HCT116 (cell line): ENCODE data around the gene ITIH5. TPM values are rescaled to one million over a fixed set of nuclear protein-coding genes. Genes with fewer than 3 reads are reported as not detected.

Experiments used
- ATAC-seq: fragments of 200-7000 bp; cut with Tn5 transposase; 2 replicates; pipeline ENCODE4 v1.9.1; 2020; ENCODE audit warnings: mild to moderate bottlenecking, moderate library complexity
- BruUV-seq: library from RNA; stranded (reverse); fragments of 400-500 nt; replicated peaks from 2 replicates; lab custom pipeline; 2021; lab: Mats Ljungman, UMichigan
- CTCF ChIA-PET: fragments of 300-600 bp; sonication (Branson Sonifier 250); formaldehyde crosslinking; loops from one replicate; lab custom pipeline; 2021; ENCODE audit warnings: antibody characterized with exemption; lab: Charles Lee
- POLR2A ChIA-PET: fragments of 300-600, 350-600 bp; sonication (Branson Sonifier 250); formaldehyde crosslinking; loops from one replicate; lab custom pipeline; 2021; ENCODE audit warnings: antibody characterized with exemption; lab: Charles Lee
- RAD21 ChIA-PET, 2 experiments: fragments of 300-600 bp; sonication (Branson Sonifier 250); formaldehyde crosslinking; loops; one replicate each; lab custom pipeline; 2023; ENCODE audit warnings: low total read pairs in 2 of 2; ENCODE audit not compliant: uncharacterized antibody in 2 of 2, unreplicated experiment in 2 of 2, low non-redundant PET in 1 of 2; lab: Charles Lee
- DNase-seq: peaks from one replicate; pipeline ENCODE4 v3.0.0-alpha.2; 2010; ENCODE audit warnings: low read depth, low spot score
- H2AFZ ChIP-seq: fragments of 200-600 bp; shearing (Covaris generic), sonication (generic); 2 replicates; pipeline ENCODE4 v1.6.1; 2017; ENCODE audit warnings: low read depth, mixed run types, mixed read lengths, antibody characterized with exemption, low read length; ENCODE audit not compliant: poor library complexity, severe bottlenecking
- H3K27ac ChIP-seq: 2 replicates; pipeline ENCODE4 v1.5.1; 2012; ENCODE audit warnings: low read depth, low read length
- H3K27me3 ChIP-seq: fragments of 200-600 bp; sonication (generic); 2 replicates; pipeline ENCODE4 v1.6.1; 2016; ENCODE audit warnings: mixed run types, low read length, mixed read lengths; ENCODE audit not compliant: insufficient read depth
- H3K36me3 ChIP-seq, 2 experiments: fragments of 200-500 bp in 1 of 2; fragments of 200-600 bp in 1 of 2; sonication (Bioruptor generic) in 1 of 2; sonication (generic) in 1 of 2; 2 replicates each; pipeline versions ENCODE4 v1.5.1 to v1.6.1; 2014 to 2016; ENCODE audit warnings: low read length in 2 of 2, inconsistent platforms in 1 of 2, mixed read lengths in 1 of 2, mixed run types in 1 of 2; ENCODE audit not compliant: insufficient read depth in 2 of 2, control insufficient read depth in 1 of 2
- H3K4me1 ChIP-seq, 2 experiments: fragments of 200-600 bp in 1 of 2; sonication (generic) in 1 of 2; 2 replicates each; pipeline versions ENCODE4 v1.5.1 to v1.6.1; 2012 to 2017; ENCODE audit warnings: low read length in 2 of 2, inconsistent platforms in 1 of 2, mild to moderate bottlenecking in 1 of 2, mixed read lengths in 1 of 2, mixed run types in 1 of 2, moderate library complexity in 1 of 2; ENCODE audit not compliant: insufficient read depth in 2 of 2, control insufficient read depth in 1 of 2
- H3K4me2 ChIP-seq: fragments of 200-600 bp; sonication (generic); 2 replicates; pipeline ENCODE4 v1.6.1; 2017; ENCODE audit warnings: mixed run types, low read length, mixed read lengths
- H3K4me3 ChIP-seq, 2 experiments: fragments of 200-600 bp in 1 of 2; sonication (generic) in 1 of 2; replicated peaks in 1 of 2; 2 replicates each; pipeline ENCODE4 v1.5.1; 2011 to 2016; ENCODE audit warnings: low read length in 2 of 2, control low read depth in 1 of 2, low read depth in 1 of 2, mild to moderate bottlenecking in 1 of 2, mixed read lengths in 1 of 2, mixed run types in 1 of 2
- H3K79me2 ChIP-seq: fragments of 200-600 bp; sonication (generic); 2 replicates; pipeline ENCODE4 v1.6.1; 2017; ENCODE audit warnings: mild to moderate bottlenecking, mixed run types, low read length, moderate library complexity, mixed read lengths; ENCODE audit not compliant: insufficient read depth
- H3K9ac ChIP-seq: fragments of 200-600 bp; sonication (generic); 2 replicates; pipeline ENCODE4 v1.6.1; 2016; ENCODE audit warnings: low read length, mixed read lengths
- H3K9me2 ChIP-seq: fragments of 200-600 bp; sonication (generic), shearing (Covaris generic); 2 replicates; pipeline ENCODE4 v1.6.1; 2017; ENCODE audit warnings: mixed run types, mild to moderate bottlenecking, moderate library complexity; ENCODE audit not compliant: insufficient read depth
- H3K9me3 ChIP-seq, 2 experiments: fragments of 200-500 bp in 1 of 2; fragments of 200-600 bp in 1 of 2; sonication (Bioruptor generic) in 1 of 2; sonication (generic) in 1 of 2; 2 replicates each; pipeline ENCODE4 v1.6.1; 2014 to 2017; ENCODE audit warnings: low read length in 2 of 2, mixed read lengths in 2 of 2, inconsistent platforms in 1 of 2, low read depth in 1 of 2, mild to moderate bottlenecking in 1 of 2, mixed run types in 1 of 2, moderate library complexity in 1 of 2; ENCODE audit not compliant: control insufficient read depth in 1 of 2, insufficient read depth in 1 of 2
- H4K20me1 ChIP-seq: fragments of 200-600 bp; sonication (generic), shearing (Covaris generic); 2 replicates; pipeline ENCODE4 v1.6.1; 2017; ENCODE audit warnings: mixed run types, mild to moderate bottlenecking, moderate library complexity; ENCODE audit not compliant: insufficient read depth
- CBX3 ChIP-seq: IDR thresholded peaks from 2 replicates; pipeline ENCODE4 v1.6.1; 2012; ENCODE audit warnings: low read depth
- CEBPB ChIP-seq: IDR thresholded peaks from 2 replicates; pipeline ENCODE4 v1.6.1; 2012; ENCODE audit warnings: low read depth
- CTCF ChIP-seq, 3 experiments: fragments of 200-600 bp in 1 of 3; sonication (generic) in 1 of 3; IDR thresholded peaks in 2 of 3; conservative IDR thresholded peaks in 1 of 3; 2 replicates each; pipeline ENCODE4 v1.5.1; 2012 to 2017; ENCODE audit warnings: low read depth in 2 of 3, low read length in 2 of 3, antibody characterized with exemption in 1 of 3, borderline replicate concordance in 1 of 3, control low read depth in 1 of 3, mild to moderate bottlenecking in 1 of 3, mixed read lengths in 1 of 3, mixed run types in 1 of 3, moderate library complexity in 1 of 3; ENCODE audit not compliant: insufficient read depth in 1 of 3
- EGR1 ChIP-seq: IDR thresholded peaks from 2 replicates; pipeline ENCODE4 v1.6.1; 2012; ENCODE audit warnings: low read depth
- EZH2phosphoT487 ChIP-seq: fragments of 200-600 bp; IDR thresholded peaks from 2 replicates; pipeline ENCODE4 v1.6.1; 2018; ENCODE audit warnings: antibody characterized with exemption, borderline replicate concordance
- FOSL1 ChIP-seq: IDR thresholded peaks from 2 replicates; pipeline ENCODE4 v1.6.1; 2012; ENCODE audit warnings: low read depth
- MAX ChIP-seq: IDR thresholded peaks from 2 replicates; pipeline ENCODE4 v1.6.1; 2012
- POLR2A ChIP-seq: IDR thresholded peaks from 2 replicates; pipeline ENCODE4 v1.7.0; 2011; ENCODE audit warnings: borderline replicate concordance; ENCODE audit not compliant: insufficient read depth, insufficient read length; ENCODE audit errors: extremely low read depth
- POLR2AphosphoS5 ChIP-seq: IDR thresholded peaks from 2 replicates; pipeline ENCODE4 v1.6.1; 2011; ENCODE audit warnings: mild to moderate bottlenecking, low read depth, low read length, moderate library complexity
- SRF ChIP-seq: IDR thresholded peaks from 2 replicates; pipeline ENCODE4 v1.6.1; 2012; ENCODE audit warnings: low read depth
- TCF7L2 ChIP-seq: IDR thresholded peaks from 2 replicates; pipeline ENCODE4 v1.7.0; 2011; ENCODE audit warnings: borderline replicate concordance, inconsistent platforms; ENCODE audit not compliant: insufficient read depth, insufficient read length; ENCODE audit errors: extremely low read depth
- ZFX ChIP-seq: fragments of 450-650 bp; IDR thresholded peaks from 2 replicates; pipeline ENCODE4 v1.6.1; 2017
- ZNF274 ChIP-seq: fragments of 200-500 bp; sonication (Bioruptor generic); IDR thresholded peaks from 2 replicates; pipeline ENCODE4 v1.6.1; 2014; ENCODE audit warnings: mild to moderate bottlenecking, low read depth, low read length, inconsistent platforms
- intact Hi-C: fragments of 100-400 bp; cut with micrococcal nuclease; formaldehyde crosslinking; loops from 2 replicates; pipeline ENCODE4 v1.10.0; 2022
- total RNA-seq: library from RNA; stranded (reverse); gene quantifications from one replicate; pipeline ENCODE4 v1.2.1, GENCODE V29; 2021; ENCODE audit not compliant: unreplicated experiment

Gene ITIH5
- total RNA-seq, 1 experiment from 2014 or later = not detected

GRCh38 chr10:7544203-7544602 is 122.6 kb downstream of the ITIH5 start:
- Histone ChIP-seq H3K79me2 (no peaks in the 10 kb centered on the region), H3K4me3 (no peak overlapping the region), H4K20me1 (no peaks in the 10 kb centered on the region), H3K9ac (no peak overlapping the region), H3K27me3 (0 out of 2 replicates have a peak, but pooled peaks cover 13% of the 10 kb centered on the region)
- ATAC-seq (no peak), DNase-seq (no peak)
- intact Hi-C loops = no loop called here
- no peak for TF ChIP-seq CTCF (IDR thresholded peaks at IDR 0.05 in 2 of 3, conservative IDR thresholded peaks at IDR 0.05 in 1 of 3; ENCODE audit: borderline replicate concordance in 1 of 3, insufficient read depth in 1 of 3, low read depth in 2 of 3, low read length in 2 of 3)
- TF ChIP-seq EGR1 = no peak
- no peak for TF ChIP-seq CEBPB
- TF ChIP-seq ZFX = no peak
- no peak for TF ChIP-seq SRF
- TF ChIP-seq ZNF274 = no peak
- TF ChIP-seq FOSL1 = no peak
- no peak for TF ChIP-seq POLR2AphosphoS5
- no peak for TF ChIP-seq MAX
- TF ChIP-seq EZH2phosphoT487 = no peak
- no peak for TF ChIP-seq TCF7L2
- TF ChIP-seq POLR2A = no peak
- no peak for TF ChIP-seq CBX3
- TF ChIP-seq, all 23 proteins: peak for 0
- H2AFZ ChIP-seq = no peak overlapping the region
- H3K4me2 ChIP-seq = no peak overlapping the region
- no peaks in the 10 kb centered on the region for H3K9me2 ChIP-seq
- POLR2A ChIA-PET = no interaction called here
- no peak overlapping the region for H3K27ac ChIP-seq
- RAD21 ChIA-PET = no interaction called here
- no peaks in the 10 kb centered on the region for H3K9me3 ChIP-seq
- H3K4me1 ChIP-seq = no peaks in the 10 kb centered on the region
- CTCF ChIA-PET = no interaction called here
- H3K36me3 ChIP-seq = no peaks in the 10 kb centered on the region
- BruUV-seq = no TSS peak
